Activated naive CD4-positive, alpha-beta T cell treated with anti-CD3 and anti-CD28 coated beads, Interleukin-2, amount 50 U/mL, for 72 hours (primary cell): ENCODE data around the gene CLASP2. TPM values are rescaled to one million over a fixed set of nuclear protein-coding genes. Genes with fewer than 3 reads are reported as not detected.

Experiments used
- ATAC-seq, 2 donors: fragments of 150-1000 bp; cut with Tn5 transposase; 2 replicates each; pipeline ENCODE4 v1.10.0; 2021; ENCODE audit warnings: mild to moderate bottlenecking in 2 of 2, moderate library complexity in 2 of 2
- DNase-seq, 2 donors: peaks; one replicate each; pipeline ENCODE4 v3.0.0; 2021 to 2022; ENCODE audit warnings: low spot score in 2 of 2
- H3K27ac Mint-ChIP-seq, 2 donors: one replicate each; pipeline ENCODE4 v1.8.0; 2022; ENCODE audit warnings: mild to moderate bottlenecking in 2 of 2, mixed read lengths in 2 of 2
- H3K36me3 Mint-ChIP-seq, 2 donors: one replicate each; pipeline ENCODE4 v1.8.0; 2022; ENCODE audit warnings: mixed read lengths in 2 of 2
- H3K9me3 Mint-ChIP-seq, 2 donors: one replicate each; pipeline ENCODE4 v1.8.0; 2022; ENCODE audit warnings: mixed read lengths in 2 of 2
- total RNA-seq, 2 donors: library from RNA; stranded (reverse); gene quantifications; one replicate each; pipeline ENCODE4 v1.2.3, GENCODE V29; 2022

Gene CLASP2
- total RNA-seq, 2 donors from 2014 or later, result 42.8 to 45.5 TPM

DNA sequence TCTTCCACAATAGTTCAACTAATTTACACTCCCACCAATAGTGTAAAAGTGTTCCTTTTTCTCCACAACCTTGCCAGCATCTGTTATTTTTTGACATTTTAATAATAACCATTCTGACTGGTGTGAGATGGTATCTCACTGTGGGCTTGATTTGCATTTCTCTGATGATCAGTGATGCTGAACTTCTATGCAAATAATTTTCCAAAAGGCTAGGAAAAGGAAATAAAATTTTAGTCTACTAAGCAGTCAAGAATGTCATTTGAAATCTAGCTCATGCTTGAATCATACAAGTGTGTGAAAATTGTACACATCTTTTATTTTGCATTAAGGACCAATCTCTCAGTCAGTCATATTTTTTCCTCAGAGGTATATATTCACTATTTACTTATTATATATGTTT, 176.1 kb downstream of the CLASP2 start:
- no peak overlapping the region for H3K27ac Mint-ChIP-seq
- ATAC-seq (no peak), DNase-seq (no peak)
- no peaks in the 10 kb centered on the region for H3K9me3 Mint-ChIP-seq
- H3K36me3 Mint-ChIP-seq, result no peaks in the 10 kb centered on the region

DNA sequence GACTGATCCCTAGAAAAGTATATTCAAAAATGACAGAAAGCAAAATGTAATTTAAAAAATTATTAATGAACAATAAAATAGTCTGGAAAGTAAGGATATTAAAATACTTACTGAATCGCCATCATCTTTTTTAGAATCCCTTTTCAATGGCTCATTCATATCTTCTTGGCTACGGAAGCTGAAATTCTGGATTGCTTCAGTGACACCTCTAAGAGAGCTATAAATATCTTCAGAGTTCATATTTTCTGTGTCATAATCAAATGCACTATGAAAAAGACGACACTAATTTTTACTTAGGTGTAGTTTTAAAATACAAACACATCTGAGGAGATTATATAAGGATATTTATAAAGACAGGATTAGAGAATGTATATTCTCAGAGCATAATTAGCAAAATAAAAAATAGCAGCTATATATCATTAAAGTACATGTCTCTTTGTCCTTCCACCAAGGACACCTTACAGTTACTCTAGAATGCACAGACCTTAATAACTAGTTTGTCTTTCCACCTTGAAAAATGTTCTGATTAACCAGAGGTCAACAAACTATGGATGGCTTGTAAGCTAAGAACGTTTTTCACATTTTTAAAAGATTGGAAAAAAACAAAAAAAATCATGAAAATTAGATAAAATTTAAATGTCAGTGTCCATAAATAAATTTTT, 179.2 kb downstream of the CLASP2 start:
- Mint-ChIP-seq H3K27ac (no peak overlapping the region), H3K36me3 (peaks cover 0 to 8% of the 10 kb centered on the region in 2 donors), H3K9me3 (no peaks in the 10 kb centered on the region)
- DNase-seq (no peak), ATAC-seq (no peak)

DNA sequence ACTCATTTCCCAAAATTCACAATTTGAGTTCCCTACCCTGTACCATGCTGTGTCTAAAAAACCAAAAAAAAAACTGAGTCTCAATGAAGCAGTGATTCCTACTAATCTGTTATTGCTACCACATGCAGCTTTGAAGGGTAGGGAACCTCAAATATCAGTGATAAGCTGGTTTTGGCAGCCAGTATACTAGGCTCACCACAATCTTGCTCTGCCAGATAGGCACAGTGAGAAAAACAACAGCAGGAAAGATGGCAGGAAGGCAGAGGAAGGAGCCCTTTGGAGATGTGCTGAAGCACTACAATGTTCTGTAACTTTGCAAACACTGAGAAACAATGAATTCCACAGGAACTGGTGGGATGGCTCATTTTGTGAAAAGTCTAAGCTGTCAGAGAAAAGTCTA, 180.9 kb downstream of the CLASP2 start:
- H3K36me3 Mint-ChIP-seq, result peaks cover 6 to 11% of the 10 kb centered on the region in 2 donors
- ATAC-seq (no peak), DNase-seq (no peak)
- H3K27ac Mint-ChIP-seq, result no peak overlapping the region
- peaks cover 0 to under 1% of the 10 kb centered on the region in 2 donors for H3K9me3 Mint-ChIP-seq

DNA sequence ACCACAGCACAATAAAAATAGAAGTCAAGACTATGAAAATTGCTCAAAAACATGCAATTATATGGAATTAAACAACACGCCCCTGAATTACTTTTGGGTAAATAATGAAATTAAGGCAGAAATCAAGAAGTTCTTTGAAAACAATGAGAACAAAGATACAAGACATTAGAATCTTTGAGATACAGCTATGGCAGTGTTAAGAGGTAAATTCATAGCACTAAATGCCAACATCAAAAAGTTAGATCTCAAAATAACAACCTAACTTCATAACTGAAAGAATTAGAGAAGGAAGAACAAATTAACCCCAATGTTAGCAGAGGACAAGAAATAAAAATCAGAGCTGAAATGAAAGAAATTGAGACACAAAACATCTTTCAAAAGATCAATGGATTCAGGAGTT, 191.3 kb downstream of the CLASP2 start:
- no peak for DNase-seq
- peaks cover 54 to 57% of the 10 kb centered on the region in 2 donors for H3K36me3 Mint-ChIP-seq
- peaks cover 25 to 30% of the 10 kb centered on the region in 2 donors for H3K9me3 Mint-ChIP-seq
- no peak overlapping the region for H3K27ac Mint-ChIP-seq
- no peak for ATAC-seq

DNA sequence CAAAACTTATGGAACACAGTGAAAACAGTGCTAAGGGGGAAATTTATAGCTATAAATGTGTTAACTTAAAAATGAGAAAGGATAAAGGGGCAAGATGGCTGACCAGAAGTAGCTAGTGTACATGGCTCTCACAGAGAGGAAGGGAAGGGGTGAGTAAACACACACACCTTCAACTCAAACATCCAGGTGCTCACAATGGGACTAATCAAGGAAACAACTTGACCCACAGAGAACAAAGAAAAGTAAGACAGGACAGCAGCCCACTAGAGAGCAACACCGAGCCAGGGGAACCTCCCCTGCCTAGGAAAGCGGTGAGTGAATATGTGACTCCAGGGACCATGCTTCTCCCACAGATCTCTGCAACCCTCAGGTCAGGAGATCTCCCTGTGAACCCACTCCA, 192.8 kb downstream of the CLASP2 start:
- ATAC-seq, result no peak
- Mint-ChIP-seq H3K9me3 (peaks cover 21 to 30% of the 10 kb centered on the region in 2 donors), H3K36me3 (peaks cover 45 to 46% of the 10 kb centered on the region in 2 donors), H3K27ac (no peak overlapping the region)
- no peak for DNase-seq

DNA sequence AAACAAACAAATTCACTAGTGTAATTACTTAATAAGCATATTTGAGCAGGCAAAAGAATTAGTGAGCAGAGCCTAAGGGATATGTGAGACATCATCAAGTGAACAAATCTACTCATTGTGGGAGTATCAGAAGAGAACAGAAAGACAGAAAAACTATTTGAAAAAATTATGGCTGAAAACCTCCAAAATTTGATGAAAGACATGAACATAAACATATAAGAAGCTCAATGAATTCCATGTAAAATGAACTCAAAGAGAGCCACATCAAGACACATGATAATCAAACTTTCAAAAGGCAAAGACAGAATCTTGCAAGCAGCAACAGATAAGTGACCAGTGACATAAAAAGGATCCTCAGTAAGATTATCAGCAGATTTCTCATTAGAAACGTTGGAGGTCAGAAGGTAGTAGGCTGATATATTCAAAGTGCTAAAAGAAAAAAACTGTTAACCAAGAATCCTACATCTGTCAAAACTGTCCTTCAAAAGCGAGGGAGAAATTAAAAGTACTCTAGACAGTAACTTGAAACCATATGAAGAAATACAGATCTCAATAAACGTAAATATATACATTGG, 194.9 kb downstream of the CLASP2 start:
- Mint-ChIP-seq H3K9me3 (peaks cover 12 to 19% of the 10 kb centered on the region in 2 donors), H3K36me3 (peaks cover 32 to 33% of the 10 kb centered on the region in 2 donors), H3K27ac (no peak overlapping the region)
- DNase-seq (no peak), ATAC-seq (no peak)

DNA sequence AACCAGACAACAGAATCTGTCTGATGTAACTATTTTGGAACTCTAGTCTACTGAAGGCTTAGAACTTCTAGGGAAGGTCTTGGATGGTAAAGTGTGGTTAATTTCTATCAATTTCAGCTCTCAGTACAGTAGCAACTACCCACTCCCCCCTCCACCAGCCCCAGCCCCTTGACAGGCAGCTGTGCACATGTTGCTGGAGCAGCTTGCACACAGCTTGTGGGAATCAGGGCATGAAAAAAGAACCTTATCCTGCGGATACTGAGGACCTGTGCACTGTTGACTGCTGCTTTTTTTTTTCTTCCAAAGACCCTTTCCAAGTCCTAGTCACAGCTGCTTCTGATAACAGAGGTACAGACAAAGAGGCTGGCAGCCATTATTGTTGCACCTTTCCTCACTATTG, 196.3 kb downstream of the CLASP2 start:
- Mint-ChIP-seq H3K9me3 (peaks cover 7 to 13% of the 10 kb centered on the region in 2 donors), H3K27ac (no peak overlapping the region), H3K36me3 (peaks cover 19 to 25% of the 10 kb centered on the region in 2 donors)
- no peak for ATAC-seq
- no peak for DNase-seq

DNA sequence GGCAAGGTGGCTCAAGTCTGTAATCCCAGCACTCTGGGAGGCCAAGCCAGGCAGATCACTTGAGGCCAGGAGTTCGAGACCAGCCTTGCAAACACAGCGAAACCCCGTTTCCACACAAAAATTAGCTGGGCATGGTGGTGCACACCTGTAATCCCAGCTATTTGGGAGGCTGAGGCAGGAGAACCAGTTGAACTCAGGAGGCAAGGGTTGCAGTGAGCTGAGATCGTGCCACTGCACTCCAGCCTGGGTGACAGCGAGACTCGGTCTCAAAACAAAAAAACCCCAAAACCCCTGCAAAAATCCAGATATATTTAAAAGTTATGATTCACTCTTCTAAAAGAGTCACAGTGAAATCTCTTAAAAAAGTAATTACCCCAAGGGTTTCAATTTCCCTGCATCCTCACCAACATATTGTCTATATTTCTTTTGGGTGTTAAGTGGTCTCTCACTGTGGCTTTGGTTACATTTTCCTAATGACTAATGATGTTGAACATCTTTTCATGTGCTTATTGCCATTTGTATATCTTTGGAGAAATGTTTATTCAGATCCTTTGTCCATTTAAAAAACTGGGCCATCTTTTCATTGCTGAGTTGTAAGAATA, 204.7 kb downstream of the CLASP2 start:
- DNase-seq (no peak), ATAC-seq (peak in 1 of 2 donors; percentile 75)
- Mint-ChIP-seq H3K9me3 (no peaks in the 10 kb centered on the region), H3K36me3 (peaks cover 4 to 22% of the 10 kb centered on the region in 2 donors), H3K27ac (no peak overlapping the region)

DNA sequence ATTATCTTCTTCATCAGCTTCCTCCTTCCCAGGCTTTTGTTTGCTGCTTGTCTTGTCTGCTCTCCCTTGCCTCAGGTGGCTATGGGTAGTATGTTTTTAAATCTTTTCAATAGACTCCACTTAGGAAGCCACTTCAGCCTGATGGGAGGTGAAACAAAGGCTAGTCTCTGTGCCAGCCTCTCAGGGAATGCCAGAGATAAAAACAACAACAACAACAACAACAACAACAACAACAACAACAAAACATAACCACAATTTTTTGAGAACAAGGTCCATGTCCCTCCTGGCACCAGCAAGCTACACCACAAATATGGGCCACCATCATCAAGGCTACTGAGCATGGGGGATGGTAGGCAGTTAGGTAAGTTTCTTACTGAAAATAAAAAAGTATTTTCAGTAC, 213.0 kb downstream of the CLASP2 start:
- DNase-seq (no peak), ATAC-seq (no peak)
- Mint-ChIP-seq H3K36me3 (peaks cover 23 to 44% of the 10 kb centered on the region in 2 donors), H3K27ac (no peak overlapping the region), H3K9me3 (peaks cover 0 to 5% of the 10 kb centered on the region in 2 donors)

DNA sequence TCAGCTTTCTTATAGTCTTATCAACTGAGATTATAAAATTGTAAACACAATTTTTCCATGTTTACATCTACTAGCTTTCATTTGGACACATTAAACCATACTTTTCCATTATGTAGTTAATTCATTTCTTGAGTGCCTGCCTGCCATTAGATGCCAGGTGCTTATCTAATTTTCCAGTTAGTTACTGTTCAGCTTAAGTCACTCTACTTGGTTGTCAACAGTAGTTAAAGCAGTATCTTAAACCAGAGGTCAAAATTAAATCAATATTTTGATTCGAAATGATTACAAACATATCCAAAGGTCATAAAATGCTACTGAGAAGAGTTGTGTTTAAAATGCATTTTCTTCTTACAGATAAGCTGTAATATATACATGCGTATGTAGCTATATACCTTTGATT, 221.6 kb downstream of the CLASP2 start:
- no peak for ATAC-seq
- H3K36me3 Mint-ChIP-seq, result peaks cover 5 to 18% of the 10 kb centered on the region in 2 donors
- H3K27ac Mint-ChIP-seq, result no peak overlapping the region
- DNase-seq, result no peak
- H3K9me3 Mint-ChIP-seq, result no peaks in the 10 kb centered on the region

DNA sequence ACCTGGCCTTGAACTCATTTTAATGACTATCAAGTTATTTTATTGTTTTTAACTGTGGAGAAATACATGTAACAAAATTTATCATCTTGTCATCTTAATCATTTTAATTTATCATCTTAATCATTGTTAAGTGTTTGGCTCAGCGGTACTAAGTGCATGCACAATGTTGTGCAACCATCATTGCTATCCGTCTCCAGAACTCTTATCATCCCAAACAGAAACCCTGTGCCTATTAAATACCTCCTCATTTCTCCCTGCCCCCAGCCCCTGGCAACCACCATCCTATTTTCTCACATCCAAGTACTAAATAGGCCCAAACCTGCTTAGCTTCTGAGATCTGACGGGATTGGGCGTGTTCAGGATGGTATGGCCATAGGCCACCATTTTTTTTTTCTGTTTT, 226.3 kb downstream of the CLASP2 start:
- no peaks in the 10 kb centered on the region for H3K36me3 Mint-ChIP-seq
- DNase-seq (no peak), ATAC-seq (no peak)
- peaks cover 0 to 4% of the 10 kb centered on the region in 2 donors for H3K9me3 Mint-ChIP-seq
- H3K27ac Mint-ChIP-seq, result no peak overlapping the region

DNA sequence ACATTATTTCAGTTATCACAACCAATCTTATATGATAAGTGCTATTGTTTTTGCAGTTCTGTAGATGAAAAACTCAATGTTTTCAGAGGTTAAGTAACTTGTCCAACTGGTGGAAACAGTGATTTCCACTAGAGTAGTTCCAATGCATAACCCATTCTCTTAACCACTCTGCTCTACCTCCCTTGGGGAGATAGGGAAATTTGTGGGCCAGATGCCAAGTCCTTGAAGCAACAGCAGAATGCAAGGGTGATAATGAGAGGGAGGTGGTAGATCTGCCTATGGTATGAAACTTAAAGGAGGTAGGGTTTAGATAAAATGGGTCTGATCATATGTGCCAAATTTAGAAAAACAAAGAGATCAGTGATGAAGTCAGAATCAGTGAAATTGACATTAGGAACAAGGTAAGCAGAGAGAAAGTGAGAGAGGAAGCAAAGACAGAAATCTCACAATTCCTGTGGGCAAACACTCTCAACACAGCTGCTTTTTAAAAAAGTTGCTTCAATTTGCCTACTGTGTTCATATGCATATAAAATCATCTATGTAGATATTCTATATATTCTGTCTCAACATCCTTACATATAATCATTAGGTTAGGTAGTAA, 227.3 kb downstream of the CLASP2 start:
- DNase-seq (no peak), ATAC-seq (no peak)
- peaks cover 5% of the 10 kb centered on the region in 2 donors for H3K36me3 Mint-ChIP-seq
- no peak overlapping the region for H3K27ac Mint-ChIP-seq
- peaks cover 0 to 10% of the 10 kb centered on the region in 2 donors for H3K9me3 Mint-ChIP-seq

DNA sequence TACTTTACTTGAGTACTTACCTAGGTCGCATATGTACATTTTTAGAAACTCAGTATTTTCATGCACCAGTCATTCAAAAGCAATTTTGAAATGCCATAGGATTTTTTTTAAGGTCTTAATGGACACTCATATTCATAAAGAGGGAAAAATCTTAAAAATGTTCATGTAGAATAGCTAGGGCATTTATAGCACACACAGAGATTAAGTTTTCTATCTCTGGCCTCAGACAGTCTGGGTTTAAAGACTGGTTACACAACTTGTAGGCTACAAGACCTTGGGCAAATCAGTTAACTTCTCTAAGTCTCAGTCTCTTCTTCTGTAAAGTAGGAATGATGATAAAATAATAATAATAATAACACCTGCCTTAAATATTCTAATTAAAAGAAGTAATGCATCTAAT, 229.4 kb downstream of the CLASP2 start:
- peaks cover 5% of the 10 kb centered on the region in 2 donors for H3K36me3 Mint-ChIP-seq

DNA sequence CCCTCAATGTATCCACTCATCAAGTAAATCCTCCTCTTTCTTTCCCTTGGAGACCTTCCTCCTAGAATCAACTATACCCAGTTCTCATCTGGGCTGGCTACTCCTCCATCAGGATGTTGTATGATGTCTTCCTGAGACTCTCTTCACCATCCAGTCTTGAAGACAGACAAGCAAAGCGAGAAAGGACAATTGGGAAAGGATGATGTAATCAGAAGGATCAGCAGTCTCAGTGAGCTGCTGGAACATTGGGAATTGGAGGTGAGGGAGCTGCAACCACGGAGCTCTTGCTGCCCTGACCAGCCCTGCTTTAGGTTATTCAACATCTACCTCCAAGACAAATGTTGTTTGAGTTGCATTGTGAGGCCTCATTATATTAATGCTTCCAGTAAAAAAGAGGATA, 229.8 kb downstream of the CLASP2 start:
- no peak for DNase-seq
- ATAC-seq, result no peak
- peaks cover 5% of the 10 kb centered on the region in 2 donors for H3K36me3 Mint-ChIP-seq
- H3K27ac Mint-ChIP-seq, result no peak overlapping the region
- H3K9me3 Mint-ChIP-seq, result peaks cover 0 to 10% of the 10 kb centered on the region in 2 donors

More for the DNA sequence above, 229.4 kb downstream of the CLASP2 start:
- peaks cover 0 to 10% of the 10 kb centered on the region in 2 donors for H3K9me3 Mint-ChIP-seq
- no peak overlapping the region for H3K27ac Mint-ChIP-seq
- DNase-seq (no peak), ATAC-seq (no peak)

DNA sequence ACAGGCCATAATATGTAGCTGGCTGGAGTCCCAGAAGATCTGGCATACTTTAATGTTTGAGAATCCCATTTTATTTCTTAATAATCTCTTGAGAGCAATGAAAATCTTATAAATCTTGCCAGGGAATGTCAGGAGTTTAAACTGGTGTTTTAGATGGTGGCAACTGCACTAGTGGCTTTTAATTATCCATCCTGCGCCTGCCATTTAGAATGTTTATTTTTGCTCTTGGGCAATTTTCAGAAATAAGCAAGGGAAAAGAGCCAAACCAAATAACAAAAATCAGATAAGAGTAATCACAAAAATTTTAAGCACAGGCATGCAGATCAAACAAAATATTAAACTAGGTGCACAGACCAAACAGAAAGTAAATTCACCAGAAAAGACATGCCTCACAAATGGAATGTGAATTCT, 235.9 kb downstream of the CLASP2 start:
- DNase-seq (no peak), ATAC-seq (no peak)
- Mint-ChIP-seq H3K27ac (no peak overlapping the region), H3K36me3 (peaks cover 5% of the 10 kb centered on the region in 2 donors), H3K9me3 (peaks cover 0 to 9% of the 10 kb centered on the region in 2 donors)

DNA sequence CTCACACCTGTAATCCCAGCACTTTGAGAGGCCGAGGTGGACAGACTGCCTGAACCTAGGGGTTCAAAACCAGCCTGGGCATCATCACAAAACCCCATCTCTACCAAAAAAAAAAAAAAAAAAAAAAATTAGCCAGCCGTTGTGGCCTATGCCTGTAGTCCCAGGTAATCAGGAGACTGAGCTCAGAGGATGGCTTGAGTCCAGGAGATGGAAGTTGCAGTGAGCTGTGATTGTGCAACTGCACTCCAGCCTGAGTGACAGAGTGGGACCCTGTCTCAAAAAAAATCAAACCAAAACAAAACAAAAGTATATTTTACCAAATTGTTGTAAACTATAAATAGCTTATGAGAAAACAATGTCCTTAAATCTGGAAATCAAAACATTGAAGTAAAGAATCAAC, 243.2 kb downstream of the CLASP2 start:
- Mint-ChIP-seq H3K36me3 (no peaks in the 10 kb centered on the region), H3K27ac (no peak overlapping the region), H3K9me3 (no peaks in the 10 kb centered on the region)
- no peak for DNase-seq
- ATAC-seq, result no peak

DNA sequence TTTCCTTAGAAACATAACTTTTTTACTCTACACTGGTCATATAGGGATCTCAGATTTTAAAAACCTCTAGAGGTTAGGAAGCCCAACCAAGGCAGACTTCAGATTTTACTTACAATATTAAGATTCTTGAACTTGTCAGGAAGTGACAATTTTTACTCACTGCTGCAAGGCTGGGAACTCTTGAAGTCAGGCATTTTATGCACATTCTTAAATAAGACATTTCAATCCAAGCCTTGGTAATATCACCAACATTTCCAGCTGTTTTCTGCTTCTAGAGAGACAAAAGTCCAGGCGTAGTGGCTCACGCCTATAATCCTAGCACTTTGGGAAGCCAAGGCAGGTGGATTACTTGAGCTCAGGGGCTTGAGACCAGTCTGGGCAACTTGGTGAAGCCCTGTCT, 244.2 kb downstream of the CLASP2 start:
- DNase-seq, result no peak
- no peaks in the 10 kb centered on the region for H3K36me3 Mint-ChIP-seq
- H3K9me3 Mint-ChIP-seq, result no peaks in the 10 kb centered on the region
- H3K27ac Mint-ChIP-seq, result no peak overlapping the region
- no peak for ATAC-seq
